ENCODE results near the gene LRMDA.
A peak's percentile ranks its signal among the peaks of the same experiment; 100 is the strongest.

The LRMDA gene

GRCh38 chr10:75611993-75612372 lies 180.6 kb downstream of the LRMDA start (continued):
- TF ChIP-seq ZNF645 (tag by site-specific recombination; IDR thresholded peaks at IDR 0.05) (no peak), ZNF629 (tag by site-specific recombination; IDR thresholded peaks at IDR 0.05) (no peak), YY2 (tag by site-specific recombination; IDR thresholded peaks at IDR 0.05) (no peak), ZNF18 (tag by site-specific recombination; IDR thresholded peaks at IDR 0.05) (no peak), ZFP37 (tag by site-specific recombination; IDR thresholded peaks at IDR 0.05) (no peak), ZNF335 (tag by site-specific recombination; conservative IDR thresholded peaks at IDR 0.05) (no peak)

- POLR2A ChIA-PET, result no interaction called here
- H3K36me3 ChIP-seq (ENCODE audit: control insufficient read depth in 2 of 2, insufficient read depth in 1 of 2, low read length in 2 of 2), result no peaks in the 10 kb centered on the region
- no peaks in the 10 kb centered on the region for H3K9me3 ChIP-seq (ENCODE audit: control insufficient read depth, insufficient read depth, low read depth, low read length)
- no peak overlapping the region for H3K4me3 ChIP-seq (ENCODE audit: low read depth, low read length)
- CTCF ChIA-PET, result no interaction called here
- peak overlapping the region; percentile 96 for H3K27ac ChIP-seq (ENCODE audit: extremely low read depth, low read depth, low read length)
- peaks cover 16% of the 10 kb centered on the region for H3K4me1 ChIP-seq (ENCODE audit: control insufficient read depth, insufficient read depth, low read length)
- TF ChIP-seq ZBTB11 (tag by site-specific recombination; conservative IDR thresholded peaks at IDR 0.05; ENCODE audit: low read depth) (0 out of 2 replicates have a peak, but pooled peaks have one; percentile 1), ZNF629 (tag by site-specific recombination; IDR thresholded peaks at IDR 0.05) (no peak), PRDM1 (tag by site-specific recombination; IDR thresholded peaks at IDR 0.05) (0 out of 2 replicates have a peak, but pooled peaks have one; percentile 8)
Measured at GRCh38 chr10:75612904-75613684, 181.7 kb downstream of the LRMDA start.

- POLR2A ChIA-PET, result no interaction called here
- CTCF ChIA-PET, result interaction anchor here (0.5 to 1.3 kb wide), 3 partner anchors 11 to 690 kb away, joined by 3 to 5 read pairs (median 3); no protein-coding TSS in a partner anchor
- peaks cover 16% of the 10 kb centered on the region for H3K4me1 ChIP-seq (ENCODE audit: control insufficient read depth, insufficient read depth, low read length)
- H3K4me3 ChIP-seq (ENCODE audit: low read depth, low read length), result no peak overlapping the region
- H3K9me3 ChIP-seq (ENCODE audit: control insufficient read depth, insufficient read depth, low read depth, low read length), result no peaks in the 10 kb centered on the region
- peak overlapping the region; percentile 96 for H3K27ac ChIP-seq (ENCODE audit: extremely low read depth, low read depth, low read length)
- no peaks in the 10 kb centered on the region for H3K36me3 ChIP-seq (ENCODE audit: control insufficient read depth in 2 of 2, insufficient read depth in 1 of 2, low read length in 2 of 2)
- no peak for TF ChIP-seq ZNF555 (tag by site-specific recombination; conservative IDR thresholded peaks at IDR 0.05)
- peak; percentile 85 for TF ChIP-seq ZNF792 (tag by site-specific recombination; IDR thresholded peaks at IDR 0.05)
- peak; percentile 52 for TF ChIP-seq ZFP69B (tag by site-specific recombination; IDR thresholded peaks at IDR 0.05)
- peak; percentile 75 for TF ChIP-seq ZNF692 (tag by site-specific recombination; IDR thresholded peaks at IDR 0.05)
- peak; percentile 64; the same call in 1 of the 2 replicates for TF ChIP-seq ZNF626 (tag by site-specific recombination; IDR thresholded peaks at IDR 0.05)
- TF ChIP-seq ZBTB21 (tag by site-specific recombination; IDR thresholded peaks at IDR 0.05), result peak; percentile 28; the same call in 1 of the 2 replicates
- TF ChIP-seq KLF17 (tag by site-specific recombination; IDR thresholded peaks at IDR 0.05), result peak; percentile 82; the same call in 1 of the 2 replicates
- no peak for TF ChIP-seq RBAK (tag by site-specific recombination; IDR thresholded peaks at IDR 0.05)
- TF ChIP-seq KLF10 (tag by site-specific recombination; IDR thresholded peaks at IDR 0.05), result peak; percentile 80
- TF ChIP-seq BCL6B (tag by site-specific recombination; IDR thresholded peaks at IDR 0.05), result peak; percentile 84
- peak; percentile 83; the same call in 1 of the 2 replicates for TF ChIP-seq ZNF776 (tag by site-specific recombination; IDR thresholded peaks at IDR 0.05; ENCODE audit: borderline replicate concordance)
Measured at GRCh38 chr10:75613685-75614504, 182.5 kb downstream of the LRMDA start.
